Neural progenitor cell (in vitro differentiated cells): ENCODE data around the gene STRAP.

Source experiments
- CTCF ChIP-seq: fragments of 200-600 bp; sonication (generic); IDR thresholded peaks from 2 replicates; pipeline ENCODE4 v1.5.1; 2017; ENCODE audit warnings: antibody characterized with exemption, mild to moderate bottlenecking
- EZH2 ChIP-seq: fragments of 200-600 bp; sonication (generic); IDR thresholded peaks from 2 replicates; pipeline ENCODE4 v1.6.1; 2017; ENCODE audit warnings: antibody characterized with exemption, mild to moderate bottlenecking, moderate library complexity

GRCh38 chr12:15928346-15928745 is 46.2 kb downstream of the STRAP start:
- TF ChIP-seq EZH2 (no peak), CTCF (no peak)
